Gastroesophageal sphincter (tissue), 3 donors: Measurements from ENCODE around the gene SPTB.

Experiments
- EP300 ChIP-seq: sonication (generic); formaldehyde crosslinking; IDR thresholded peaks from one replicate; pipeline ENCODE4 v1.6.1; 2017; ENCODE audit warnings: antibody characterized with exemption, mild to moderate bottlenecking
- POLR2A ChIP-seq, 2 donors: fragments of 450-650 bp; IDR thresholded peaks; one replicate each; pipeline ENCODE4 v1.6.1; 2017; ENCODE audit warnings: antibody characterized with exemption in 2 of 2, mild to moderate bottlenecking in 2 of 2, moderate library complexity in 1 of 2
- POLR2AphosphoS5 ChIP-seq: sonication (generic); formaldehyde crosslinking; IDR thresholded peaks from one replicate; pipeline ENCODE4 v1.6.1; 2017; ENCODE audit warnings: antibody characterized with exemption
- TF ChIP-seq, protein P1 (sequence below), 4 experiments: fragments of 200-600 bp in 2 of 4; fragments of 450-650 bp in 2 of 4; sonication (generic) in 1 of 4; IDR thresholded peaks; one replicate each; pipeline ENCODE4 v1.5.1; 2017 to 2019; ENCODE audit warnings: antibody characterized with exemption in 4 of 4, mild to moderate bottlenecking in 2 of 4, moderate library complexity in 2 of 4

- TF ChIP-seq POLR2A (IDR thresholded peaks at IDR 0.05) (no peak), EP300 (no peak), POLR2AphosphoS5 (no peak)
- TF ChIP-seq, protein P1, sequence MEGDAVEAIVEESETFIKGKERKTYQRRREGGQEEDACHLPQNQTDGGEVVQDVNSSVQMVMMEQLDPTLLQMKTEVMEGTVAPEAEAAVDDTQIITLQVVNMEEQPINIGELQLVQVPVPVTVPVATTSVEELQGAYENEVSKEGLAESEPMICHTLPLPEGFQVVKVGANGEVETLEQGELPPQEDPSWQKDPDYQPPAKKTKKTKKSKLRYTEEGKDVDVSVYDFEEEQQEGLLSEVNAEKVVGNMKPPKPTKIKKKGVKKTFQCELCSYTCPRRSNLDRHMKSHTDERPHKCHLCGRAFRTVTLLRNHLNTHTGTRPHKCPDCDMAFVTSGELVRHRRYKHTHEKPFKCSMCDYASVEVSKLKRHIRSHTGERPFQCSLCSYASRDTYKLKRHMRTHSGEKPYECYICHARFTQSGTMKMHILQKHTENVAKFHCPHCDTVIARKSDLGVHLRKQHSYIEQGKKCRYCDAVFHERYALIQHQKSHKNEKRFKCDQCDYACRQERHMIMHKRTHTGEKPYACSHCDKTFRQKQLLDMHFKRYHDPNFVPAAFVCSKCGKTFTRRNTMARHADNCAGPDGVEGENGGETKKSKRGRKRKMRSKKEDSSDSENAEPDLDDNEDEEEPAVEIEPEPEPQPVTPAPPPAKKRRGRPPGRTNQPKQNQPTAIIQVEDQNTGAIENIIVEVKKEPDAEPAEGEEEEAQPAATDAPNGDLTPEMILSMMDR (IDR thresholded peaks at IDR 0.05), result no peak
Measured at GRCh38 chr14:64741961-64742360, 137.7 kb downstream of the SPTB start.
